Activated effector memory CD4-positive, alpha-beta T cell treated with anti-CD3 and anti-CD28 coated beads, Interleukin-2, amount 50 U/mL, for 16 hours (primary cell): ENCODE measurements around the gene FBXO21.
"Not testable (repeated sequence)": the region's sequence is repeated elsewhere in the genome, so short reads cannot be mapped to it uniquely, and the experiment has no call there.

Experiments
- DNase-seq: peaks from one replicate; pipeline ENCODE4 v3.0.0-alpha.2; 2020

FBXO21 gene

GRCh38 chr12:117199956-117200744 is 9.9 kb upstream of the FBXO21 start:
- peak; percentile 9 for DNase-seq

- not testable (repeated sequence) for DNase-seq
Observed at GRCh38 chr12:117196334-117196733, 6.1 kb upstream of the FBXO21 start.

GRCh38 chr12:117195027-117195426 is 4.8 kb upstream of the FBXO21 start:
- not testable (repeated sequence) for DNase-seq

- DNase-seq = no peak
Observed at GRCh38 chr12:117193903-117194302, 3.6 kb upstream of the FBXO21 start.

- not testable (repeated sequence) for DNase-seq
Observed at GRCh38 chr12:117192581-117192980, 2.3 kb upstream of the FBXO21 start.

- no peak for DNase-seq
Observed at GRCh38 chr12:117192057-117192456, 1.8 kb upstream of the FBXO21 start.

- DNase-seq = peak; percentile 77
Observed at GRCh38 chr12:117189725-117190209, 503 bp downstream of the FBXO21 start.

- DNase-seq = no peak
Observed at GRCh38 chr12:117188961-117189724, 1.1 kb downstream of the FBXO21 start.

- no peak for DNase-seq
Observed at GRCh38 chr12:117188121-117188665, 2.1 kb downstream of the FBXO21 start.

GRCh38 chr12:117187421-117187820 is 2.8 kb downstream of the FBXO21 start:
- DNase-seq = no peak

GRCh38 chr12:117182866-117183265 is 7.4 kb downstream of the FBXO21 start:
- DNase-seq = no peak

- DNase-seq = not testable (repeated sequence)
Observed at GRCh38 chr12:117181468-117181843, 8.8 kb downstream of the FBXO21 start.

- no peak for DNase-seq
Observed at GRCh38 chr12:117180758-117181467, 9.4 kb downstream of the FBXO21 start.

- DNase-seq = no peak
Observed at GRCh38 chr12:117178745-117179144, 11.5 kb downstream of the FBXO21 start.

GRCh38 chr12:117178301-117178700 is 12.0 kb downstream of the FBXO21 start:
- no peak for DNase-seq

- DNase-seq = no peak
Observed at GRCh38 chr12:117172168-117172567, 18.1 kb downstream of the FBXO21 start.

- DNase-seq = no peak
Observed at GRCh38 chr12:117171499-117172162, 18.6 kb downstream of the FBXO21 start.

GRCh38 chr12:117169548-117169947 is 20.7 kb downstream of the FBXO21 start:
- DNase-seq = no peak

- DNase-seq = no peak
Observed at GRCh38 chr12:117168976-117169375, 21.3 kb downstream of the FBXO21 start.

- DNase-seq = no peak
Observed at GRCh38 chr12:117167769-117168168, 22.5 kb downstream of the FBXO21 start.

GRCh38 chr12:117166107-117166506 is 24.2 kb downstream of the FBXO21 start:
- DNase-seq = no peak

GRCh38 chr12:117165342-117165741 is 24.9 kb downstream of the FBXO21 start:
- no peak for DNase-seq

GRCh38 chr12:117162633-117163032 is 27.6 kb downstream of the FBXO21 start:
- DNase-seq = no peak
